GOT3 (cell line): ENCODE results near the gene ARHGAP19.

Experiments
- DNase-seq: peaks from one replicate; lab custom pipeline; 2025; ENCODE audit warnings: mixed read lengths; lab: John Stamatoyannopoulos, UW

ARHGAP19 gene

DNA sequence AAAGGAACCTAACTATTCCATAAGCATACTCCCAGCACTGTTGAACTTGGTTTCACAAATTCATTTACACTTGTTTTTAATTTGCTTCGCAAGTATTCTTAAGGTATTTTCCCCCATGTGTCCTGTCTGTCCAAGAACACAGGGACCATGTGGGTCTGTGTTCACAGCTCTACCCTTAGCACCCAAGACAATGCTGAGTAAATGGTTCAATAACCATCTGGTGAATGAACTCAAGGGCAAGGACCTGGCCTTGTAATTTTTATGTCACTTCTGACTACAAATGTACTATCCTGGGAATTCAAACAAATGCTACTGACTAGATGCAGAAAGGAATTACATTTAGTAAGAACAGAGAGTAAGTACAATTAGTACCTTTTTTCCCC is 63.7 kb downstream of the ARHGAP19 start:
- no peak for DNase-seq

DNA sequence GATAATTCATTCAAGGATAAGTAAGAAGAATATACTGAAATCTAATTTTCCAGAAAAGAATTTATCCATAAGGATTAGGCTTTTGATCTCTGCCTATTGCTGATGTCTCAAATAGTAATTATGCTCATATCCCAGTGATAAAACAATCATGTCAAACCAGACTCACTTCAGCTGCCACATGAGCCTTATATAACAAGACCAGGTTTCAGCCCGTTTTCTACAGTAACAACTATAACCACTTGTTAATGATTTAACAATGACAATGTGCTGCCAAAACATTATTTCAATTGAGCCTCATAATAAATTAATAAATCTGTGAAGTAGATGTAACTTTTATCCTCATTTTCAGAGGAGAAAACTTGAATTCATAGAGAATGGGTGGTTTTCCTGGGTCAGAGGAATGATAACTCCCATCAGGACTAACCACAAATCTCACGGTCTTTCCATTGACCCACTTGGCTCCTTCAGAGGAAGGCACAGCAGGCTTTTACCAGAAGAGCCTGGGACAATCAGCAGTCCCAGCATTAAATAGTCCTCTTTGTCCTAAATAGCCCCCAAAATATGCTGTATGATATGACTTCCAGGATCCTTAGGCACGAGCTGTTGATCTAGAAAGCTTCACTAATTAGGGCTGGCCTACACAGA is 64.2 kb downstream of the ARHGAP19 start:
- DNase-seq, result no peak

DNA sequence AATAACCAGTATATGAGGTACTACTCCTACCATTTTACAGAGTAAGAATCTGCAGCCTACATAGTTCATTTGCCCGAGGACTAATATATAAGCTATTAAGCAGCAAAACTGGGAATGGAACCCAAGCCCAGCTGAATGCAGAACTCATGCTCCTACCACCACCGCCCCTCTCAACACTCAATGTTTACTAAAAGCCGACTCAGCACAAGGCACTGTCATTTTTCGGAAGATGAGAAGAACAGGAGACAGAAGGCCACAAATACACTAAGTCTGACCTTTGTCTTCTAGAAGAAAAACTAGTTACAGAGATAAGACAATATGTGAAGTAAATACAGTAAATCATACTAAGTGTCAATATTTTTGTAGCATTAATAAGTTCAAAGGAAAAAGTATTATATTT is 66.0 kb downstream of the ARHGAP19 start:
- no peak for DNase-seq

DNA sequence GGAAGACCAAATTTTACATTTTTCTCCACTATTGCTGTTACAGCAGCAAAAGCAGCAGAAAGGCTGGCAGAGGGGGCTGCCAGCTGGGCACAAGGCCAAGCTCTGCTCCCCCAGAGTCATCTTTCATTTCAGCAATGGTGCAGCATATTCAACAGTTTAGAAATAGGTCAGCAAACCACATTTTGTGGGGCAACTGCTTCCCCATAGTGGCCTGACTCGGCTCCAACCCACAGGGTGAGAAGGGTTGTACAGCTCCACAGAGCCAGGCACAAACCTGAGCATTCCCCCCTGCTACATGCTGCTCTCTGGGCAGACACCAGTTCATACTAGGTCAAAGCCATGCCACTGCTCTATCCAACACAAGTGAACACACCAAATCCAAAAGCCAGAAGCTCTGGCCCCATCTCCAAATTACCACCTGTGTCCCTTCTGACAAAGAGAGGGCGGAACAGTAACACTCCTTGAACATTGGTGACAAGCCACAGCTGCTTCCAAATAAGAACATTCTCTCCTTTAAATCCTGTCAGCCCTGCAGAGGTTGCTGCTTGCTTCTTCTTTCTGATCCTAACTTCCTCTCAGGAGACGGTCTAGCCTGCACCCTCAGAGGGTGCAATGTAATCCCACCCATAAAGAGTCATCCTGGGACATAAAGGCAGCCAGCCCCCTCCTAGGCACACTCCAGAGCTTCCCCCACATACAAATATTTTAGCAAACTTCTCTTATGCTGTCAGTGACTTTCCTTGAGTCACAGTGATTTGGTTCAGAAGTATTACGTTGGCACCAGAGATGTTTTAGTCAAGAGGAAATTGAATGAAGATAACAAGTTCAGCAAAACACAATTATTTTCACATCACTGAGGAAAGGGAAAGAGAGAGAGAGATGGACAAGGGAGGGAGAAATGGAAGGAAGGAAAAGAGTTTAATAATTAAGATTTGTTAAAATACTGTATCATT is 67.7 kb downstream of the ARHGAP19 start:
- DNase-seq, result no peak

DNA sequence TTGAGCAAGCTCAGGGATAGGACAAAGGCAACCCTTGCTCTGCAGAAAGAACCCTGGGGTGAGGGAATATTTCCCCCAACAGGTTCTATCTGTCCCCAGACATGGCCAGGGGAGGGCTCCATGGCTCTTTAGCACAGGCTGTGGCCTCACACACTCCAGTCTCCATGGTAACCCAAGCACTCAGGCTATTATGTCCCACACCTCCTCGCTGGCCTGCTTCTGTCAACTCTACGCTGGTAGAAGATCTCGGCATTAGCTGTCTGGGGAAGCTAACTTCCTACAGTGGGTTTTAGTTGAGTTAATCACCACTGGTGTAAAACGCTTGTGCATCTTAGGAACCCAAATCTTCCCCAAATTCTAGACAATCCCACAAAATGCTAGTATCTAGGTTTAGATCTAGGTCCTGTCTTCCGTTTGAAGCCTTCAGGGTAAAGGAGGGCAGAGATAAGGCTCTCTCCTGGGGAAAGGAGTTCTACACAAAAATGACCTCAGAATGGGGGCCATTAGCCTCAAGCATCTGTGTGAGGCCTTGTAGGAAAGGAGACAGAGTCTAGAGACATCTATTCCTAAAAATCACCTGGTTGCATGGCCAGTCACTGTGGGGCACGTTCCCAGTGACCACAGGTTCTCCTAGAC is 70.0 kb downstream of the ARHGAP19 start:
- DNase-seq, result no peak

DNA sequence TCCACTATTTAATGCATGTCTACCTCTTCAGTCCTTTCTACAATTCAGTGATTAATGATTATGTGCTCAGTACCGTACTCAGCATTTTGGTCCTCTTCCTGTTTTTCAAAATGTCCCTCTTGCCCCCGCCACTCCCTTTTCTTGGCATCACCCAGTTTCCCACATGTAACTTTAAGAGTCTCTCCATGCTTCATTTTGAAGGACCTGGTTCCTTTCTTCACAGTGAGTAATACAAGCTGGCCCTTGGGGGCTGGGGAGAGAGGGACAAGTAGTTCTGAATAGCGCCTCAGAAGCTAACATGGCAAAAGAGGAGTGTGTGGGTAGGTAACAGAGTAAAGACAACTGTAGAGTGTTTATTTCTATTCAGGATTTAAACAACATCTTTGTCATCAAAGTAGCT is 72.1 kb downstream of the ARHGAP19 start:
- DNase-seq, result no peak

DNA sequence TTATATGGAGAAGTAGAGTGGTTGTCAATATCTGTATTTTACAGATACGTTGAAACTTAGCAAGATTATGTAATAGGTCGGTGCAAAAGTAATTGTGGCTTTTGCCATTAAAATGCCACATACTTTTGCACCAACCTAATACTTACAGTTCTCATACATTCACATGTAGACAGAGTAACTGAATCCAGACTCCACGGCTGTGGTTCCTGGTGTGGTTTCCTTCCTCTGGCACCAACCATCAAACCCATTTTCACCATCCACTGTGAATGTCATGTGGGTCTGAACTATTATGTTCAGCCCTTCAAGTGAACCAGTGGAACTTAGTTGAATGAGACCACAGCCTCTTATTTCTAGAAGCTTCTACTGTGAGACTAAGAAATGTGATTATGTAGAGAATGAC is 75.1 kb downstream of the ARHGAP19 start:
- DNase-seq, result no peak

DNA sequence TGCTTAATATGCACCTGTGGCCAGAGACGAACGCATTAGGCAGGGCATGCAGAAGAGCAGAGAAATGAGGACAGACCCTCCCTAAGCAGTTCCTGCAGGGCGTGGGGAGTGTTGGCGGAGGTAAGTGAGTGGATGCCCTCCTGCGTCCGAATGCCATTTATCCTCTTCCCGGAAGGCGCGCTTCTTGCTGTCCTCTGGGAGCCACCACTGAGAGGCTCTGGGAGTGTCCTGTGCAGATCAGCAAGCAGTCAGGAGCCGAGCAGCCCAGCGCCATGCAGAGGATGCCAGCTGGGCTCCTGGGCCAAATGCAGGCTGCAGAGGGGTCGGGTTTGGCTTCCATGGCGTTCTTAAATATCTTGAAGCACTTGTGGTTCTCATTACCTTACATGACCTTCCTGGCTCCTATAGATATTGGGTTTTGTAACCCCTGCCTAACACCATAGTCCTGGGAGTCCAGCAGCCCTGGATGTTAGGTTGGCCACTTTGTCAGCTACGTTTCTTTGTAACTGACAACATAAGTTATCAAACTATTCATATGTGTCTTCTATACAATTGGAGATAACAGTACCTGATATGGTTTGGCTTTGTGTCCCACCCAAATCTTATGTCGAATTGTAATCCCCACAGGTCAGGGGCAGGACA is 76.7 kb downstream of the ARHGAP19 start:
- no peak for DNase-seq

DNA sequence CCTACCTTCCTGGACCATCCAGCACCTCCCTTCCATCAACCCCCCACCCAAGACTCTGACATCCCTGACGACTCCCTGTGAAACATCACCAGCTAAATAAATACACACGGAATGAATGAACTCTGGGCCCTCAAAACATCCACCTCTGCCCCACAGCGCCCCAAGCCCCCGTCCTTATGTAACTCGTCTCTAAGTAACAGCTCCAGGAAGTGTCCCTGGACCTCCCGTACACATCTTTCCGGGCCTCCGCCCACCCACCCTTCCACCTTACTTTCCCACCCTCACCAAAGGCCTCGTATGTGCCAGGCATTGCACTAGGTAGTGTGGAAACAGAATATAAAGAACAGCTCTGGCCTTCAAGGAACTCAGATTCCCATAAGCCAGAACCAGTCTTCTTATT is 79.0 kb downstream of the ARHGAP19 start:
- no peak for DNase-seq

DNA sequence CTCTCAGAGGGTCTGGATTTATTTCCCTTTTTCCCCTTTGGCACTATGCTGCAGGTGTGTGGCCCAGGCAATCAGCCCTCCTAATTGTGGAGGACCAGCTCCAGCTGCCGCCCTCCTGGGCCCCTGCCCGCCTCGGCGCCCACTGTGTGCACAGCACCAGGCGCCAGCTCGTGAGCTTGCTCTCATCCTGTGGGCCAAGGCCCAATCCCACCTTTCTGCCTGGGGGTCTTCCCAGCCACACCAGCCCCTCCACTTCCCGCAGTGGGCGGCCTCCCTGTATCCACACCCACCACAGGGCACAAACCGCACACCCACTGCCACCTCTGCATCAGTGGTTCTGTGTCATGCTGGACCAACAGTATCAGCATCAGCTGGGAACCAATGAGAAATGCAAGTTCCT is 81.2 kb downstream of the ARHGAP19 start:
- no peak for DNase-seq

DNA sequence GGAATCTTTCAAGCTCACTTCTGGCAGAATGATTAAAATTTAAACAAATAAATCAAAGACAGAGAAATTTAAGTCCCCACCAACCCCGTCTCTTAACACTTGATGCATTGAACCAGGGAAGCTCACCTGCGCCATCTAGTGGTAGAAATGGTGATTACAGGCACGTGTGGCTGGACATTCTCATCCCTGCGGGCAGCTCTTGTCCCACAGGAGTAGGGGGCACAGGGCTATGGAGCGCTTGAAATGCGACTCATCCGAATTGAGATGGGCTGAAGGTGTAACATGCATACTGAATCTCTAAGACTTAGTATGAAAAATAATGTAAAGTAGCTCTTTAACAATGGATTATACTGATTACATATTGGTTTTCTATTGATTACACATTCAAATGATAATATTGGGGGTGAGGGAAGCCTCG is 81.9 kb downstream of the ARHGAP19 start:
- DNase-seq, result no peak

DNA sequence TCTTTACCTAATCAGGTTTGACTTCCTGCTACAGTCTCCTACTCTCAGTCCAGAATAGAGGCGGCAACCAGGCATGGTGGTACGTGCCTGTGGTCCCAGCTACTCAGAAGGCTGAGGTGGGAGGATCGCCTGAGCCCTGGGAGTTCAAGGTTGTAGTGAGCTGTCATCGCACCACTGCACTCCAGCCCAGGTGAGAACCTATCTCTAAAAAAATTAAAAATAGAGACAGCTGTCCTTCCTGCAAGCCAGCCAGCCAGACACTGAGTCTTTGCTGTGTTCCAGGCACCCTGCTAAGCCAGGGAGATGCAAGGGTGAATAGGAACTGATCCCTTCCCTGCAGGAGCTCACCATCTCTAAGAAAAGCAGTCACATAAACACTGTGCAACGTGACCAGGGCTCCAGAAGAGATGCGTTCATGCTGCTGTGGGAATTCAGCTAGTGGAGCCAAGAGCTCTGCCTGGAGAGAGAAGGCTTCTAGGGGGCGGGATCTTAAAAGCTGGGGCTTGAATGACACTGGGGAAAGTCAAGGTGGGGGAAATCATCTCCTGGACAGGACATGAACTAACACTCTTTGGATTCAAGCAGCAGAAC is 84.6 kb downstream of the ARHGAP19 start:
- DNase-seq, result no peak

DNA sequence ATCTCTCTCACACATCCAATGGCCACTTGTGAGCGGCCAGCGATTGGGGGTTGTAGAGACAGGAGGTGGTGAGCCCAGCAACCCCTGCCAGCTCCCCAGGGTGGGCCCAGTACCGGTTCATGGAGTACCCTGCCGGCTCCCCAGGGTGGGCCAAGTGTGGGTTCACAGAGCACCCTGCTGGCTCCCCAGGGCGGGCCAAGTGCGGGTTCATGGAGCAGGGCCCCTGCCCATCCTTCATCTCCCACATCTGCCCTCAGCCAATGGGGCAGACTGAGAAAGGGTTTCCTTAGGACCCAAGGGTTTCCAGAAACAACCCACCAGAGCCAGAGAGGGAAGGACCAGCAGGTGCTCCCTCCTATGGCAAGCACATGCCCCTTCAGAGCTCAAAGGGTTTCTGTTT is 85.3 kb downstream of the ARHGAP19 start:
- no peak for DNase-seq

DNA sequence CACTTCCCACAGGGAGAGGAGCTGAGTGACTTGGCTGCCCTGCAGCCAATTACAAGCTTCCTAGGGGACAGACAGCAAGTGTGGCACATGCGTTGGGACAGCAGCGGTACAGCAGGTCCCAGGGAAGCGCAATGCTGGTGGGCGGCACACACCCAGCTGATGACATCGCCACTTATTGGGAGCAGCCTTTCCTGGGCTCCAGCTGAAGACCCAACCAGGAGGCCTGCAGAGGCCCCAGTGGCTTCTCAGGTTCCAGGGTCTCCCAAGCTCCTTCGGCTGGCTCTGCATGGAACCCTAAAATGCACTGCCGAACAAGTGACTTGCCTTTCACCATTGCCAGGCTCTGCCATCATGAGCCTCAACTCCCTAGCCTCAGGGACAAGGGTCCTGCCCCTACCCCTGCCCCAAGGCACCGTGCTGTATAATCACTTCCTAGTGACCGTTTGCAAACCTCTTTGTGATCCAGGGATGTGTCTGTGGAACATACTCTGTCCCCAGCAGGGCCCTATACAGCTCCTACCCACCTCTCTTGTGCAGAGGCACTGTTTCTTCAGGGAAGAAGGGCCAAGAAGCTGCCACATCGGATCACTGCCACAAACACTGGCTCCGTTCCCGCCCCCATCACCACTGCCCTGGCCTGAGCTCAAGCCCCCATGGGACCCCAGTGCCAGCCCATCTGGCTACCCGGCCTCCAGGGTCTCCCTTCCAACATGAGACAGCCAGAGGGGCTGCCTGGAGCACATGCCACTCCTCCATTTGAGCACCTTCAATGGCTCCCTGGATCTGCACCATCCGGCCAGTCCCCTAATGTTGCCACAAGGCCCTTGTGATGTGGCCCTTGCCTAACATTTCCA is 87.4 kb downstream of the ARHGAP19 start:
- DNase-seq, result no peak

DNA sequence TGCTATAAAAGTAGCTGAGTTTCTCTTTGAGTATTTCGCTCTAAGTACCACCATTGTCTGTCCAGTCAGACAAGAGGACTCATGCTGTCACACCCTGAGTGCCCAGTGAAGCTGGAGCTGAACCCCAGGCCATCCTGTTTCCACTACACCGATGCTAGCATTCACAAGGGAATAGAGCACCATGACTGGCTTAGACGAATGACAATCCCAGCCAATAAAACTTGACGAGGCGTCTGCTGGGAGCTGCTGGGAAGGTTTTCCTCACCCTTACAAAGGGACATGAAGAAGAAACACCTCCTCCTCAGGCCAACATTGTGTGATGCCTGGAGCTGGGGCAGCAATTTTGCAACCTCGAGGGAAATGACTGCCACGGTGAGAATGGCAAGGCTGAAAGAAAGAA is 89.2 kb downstream of the ARHGAP19 start:
- no peak for DNase-seq

DNA sequence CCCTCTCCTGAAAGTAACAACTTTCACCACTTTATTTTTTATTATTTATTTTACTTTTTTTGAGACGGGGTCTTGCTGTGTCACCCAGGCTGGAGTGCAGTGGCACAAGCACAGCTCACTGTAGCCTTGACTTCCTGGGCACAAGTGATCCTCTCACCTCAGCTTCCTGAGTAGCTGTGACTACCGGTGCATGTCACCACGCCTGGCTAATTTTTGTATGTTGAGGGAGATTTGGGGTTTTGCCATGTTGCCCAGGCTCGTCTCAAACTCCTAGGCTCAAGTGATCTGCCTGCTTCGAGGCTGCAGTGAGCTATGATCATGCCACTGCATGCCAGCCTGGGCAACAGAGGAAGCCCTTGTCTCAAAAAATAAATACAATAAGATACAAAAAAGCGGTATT is 91.8 kb downstream of the ARHGAP19 start:
- no peak for DNase-seq

DNA sequence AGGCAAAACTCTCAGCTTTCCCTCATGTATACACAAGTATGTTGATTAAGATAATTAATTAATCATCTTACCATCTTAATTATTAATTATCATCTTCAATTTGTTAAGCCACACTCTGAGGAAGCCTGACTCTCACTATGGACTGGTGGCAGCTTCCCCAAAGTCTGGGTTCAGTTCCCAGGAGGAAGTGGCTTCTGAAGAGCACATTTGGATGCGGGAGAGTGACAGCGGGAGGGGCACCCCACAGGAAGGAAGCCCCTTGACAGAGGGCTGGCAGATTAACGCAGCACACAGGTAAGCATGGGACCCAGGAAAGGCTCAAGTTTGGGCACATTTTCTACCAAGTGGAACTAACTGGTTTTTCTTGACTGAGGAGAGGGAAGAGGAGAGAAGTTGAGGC is 93.3 kb downstream of the ARHGAP19 start:
- no peak for DNase-seq

DNA sequence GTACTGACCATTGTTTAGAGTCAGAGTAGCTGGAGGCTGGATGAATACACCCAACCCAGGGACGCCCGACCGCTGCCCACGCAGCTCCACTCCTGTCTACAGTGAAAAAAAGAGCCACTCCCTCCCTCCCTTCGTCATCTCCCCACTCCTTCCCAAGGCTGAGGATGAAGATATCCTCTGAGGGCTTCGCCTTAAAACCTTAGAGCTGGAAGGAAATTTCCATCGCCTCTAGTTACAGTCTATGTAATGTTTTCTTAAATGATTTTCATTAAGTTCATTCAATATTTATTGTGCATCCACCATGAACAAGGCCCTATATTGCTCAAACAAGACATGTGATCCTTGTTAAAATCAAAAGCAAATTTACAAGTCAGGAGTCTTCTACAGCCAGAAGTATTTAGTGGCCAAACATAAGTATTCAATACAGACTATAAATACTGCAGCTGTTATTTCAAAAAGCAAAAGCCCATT is 95.4 kb downstream of the ARHGAP19 start:
- no peak for DNase-seq

DNA sequence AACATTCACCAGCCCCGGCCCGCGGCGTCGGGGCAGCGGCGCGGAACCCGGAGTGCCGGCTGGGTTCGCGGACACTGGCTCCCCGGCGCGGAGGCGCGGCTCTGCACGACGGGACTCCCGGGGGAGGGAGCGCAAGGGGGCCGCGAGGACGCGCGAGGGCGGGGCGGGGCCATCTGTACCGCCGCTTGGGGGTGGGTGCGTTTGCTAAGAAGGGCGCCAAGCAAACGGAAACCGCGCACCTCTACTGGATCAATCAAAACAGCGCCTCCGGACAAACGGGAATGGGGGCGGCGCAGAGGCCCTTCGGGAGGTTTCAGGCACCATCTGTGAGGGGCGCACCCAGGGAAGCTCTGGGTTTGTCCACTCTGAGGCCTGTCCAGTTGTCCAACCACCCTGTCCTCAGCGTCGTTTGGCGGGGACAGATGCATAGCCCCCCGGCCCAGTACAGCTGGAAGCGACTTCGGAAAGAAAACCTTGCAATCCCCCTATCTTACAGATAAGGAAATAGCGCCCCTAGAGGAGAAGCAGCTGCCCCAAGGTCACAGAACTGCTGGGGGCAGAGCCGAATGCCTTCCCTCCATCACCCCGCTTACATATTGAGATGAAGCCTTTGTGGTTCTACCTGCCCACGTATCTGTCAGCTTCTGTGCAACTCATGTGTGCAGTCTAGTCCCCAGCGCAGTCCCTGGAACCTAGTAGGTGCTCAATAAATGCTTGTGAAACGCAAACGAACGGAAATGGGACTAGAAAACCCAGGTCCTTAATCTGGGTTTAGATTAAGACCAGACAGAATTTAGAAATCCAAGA is 96.0 kb downstream of the ARHGAP19 start:
- no peak for DNase-seq

DNA sequence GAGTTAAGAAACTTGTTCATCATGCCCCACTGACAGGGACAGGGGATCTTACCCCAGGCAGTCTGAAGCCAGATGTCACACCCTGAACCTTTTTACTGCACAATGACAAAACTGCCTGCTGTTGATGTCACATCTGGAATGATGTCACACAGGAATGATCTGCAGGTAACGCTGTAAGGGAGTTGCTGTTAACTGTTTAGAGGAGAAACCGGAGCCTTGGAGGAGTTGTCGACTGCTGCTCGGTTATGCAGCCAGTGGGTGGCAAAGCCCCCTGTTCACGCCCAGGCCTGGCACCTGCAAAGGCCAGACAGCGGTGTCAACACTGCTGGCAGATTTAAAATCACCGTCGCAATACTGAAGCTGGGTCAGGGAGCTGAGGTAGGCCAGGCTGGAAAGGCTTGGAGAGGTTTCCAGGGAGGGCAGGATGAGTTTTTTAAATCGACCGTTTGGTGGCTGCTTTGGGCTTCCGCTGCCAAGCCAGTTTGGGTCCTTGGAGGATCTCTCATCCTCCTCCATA is 96.7 kb downstream of the ARHGAP19 start:
- no peak for DNase-seq
